Measurements from ENCODE around the gene PCBP1. TPM values are rescaled to one million over a fixed set of nuclear protein-coding genes. Genes with fewer than 3 reads are reported as not detected.
"Not testable (repeated sequence)": the region's sequence is repeated elsewhere in the genome, so short reads cannot be mapped to it uniquely, and the experiment has no call there.

PCBP1 gene
- total and polyA plus RNA-seq, 4 donors, result 134 to 453 (median 297) TPM

DNA sequence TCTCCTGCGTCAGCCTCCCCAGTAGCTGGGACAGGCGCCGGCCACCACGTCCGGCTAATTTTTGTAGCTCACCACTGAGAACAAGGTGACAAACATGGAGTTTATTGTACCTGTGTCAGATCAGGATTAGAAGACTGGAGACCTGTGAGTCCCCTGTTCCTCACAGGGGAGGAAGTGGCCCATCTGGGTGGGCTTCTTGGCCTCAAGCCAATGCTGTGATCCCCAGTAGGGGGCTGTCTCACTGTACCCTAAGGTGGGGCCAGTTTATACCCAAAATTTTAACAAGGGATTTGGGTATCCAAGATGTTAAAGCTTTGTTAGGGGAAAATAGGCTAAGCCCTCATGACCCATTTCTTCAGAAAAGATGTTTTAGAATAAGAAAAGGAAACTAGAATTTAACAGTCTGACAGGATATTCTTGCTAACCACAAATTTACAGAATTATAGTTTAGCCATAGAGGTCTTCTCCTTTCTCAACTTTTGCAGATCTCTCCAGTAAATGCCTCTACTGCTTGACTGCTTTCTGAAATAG lies 16.3 kb downstream of the PCBP1 start:
- H3K4me1 ChIP-seq (ENCODE audit: control insufficient read depth in 5 of 5, insufficient read depth in 5 of 5, low read length in 5 of 5), result peaks cover 0 to 16% (median 2%) of the 10 kb centered on the region in 5 donors
- H3K9ac ChIP-seq (ENCODE audit: insufficient read depth in 1 of 2, low read length in 2 of 2), result no peak overlapping the region
- ATAC-seq (ENCODE audit: insufficient read depth, low FRiP score) (no peak), DNase-seq (no peak)
- no peak overlapping the region for H3K4me3 ChIP-seq
- TF ChIP-seq, protein P1, sequence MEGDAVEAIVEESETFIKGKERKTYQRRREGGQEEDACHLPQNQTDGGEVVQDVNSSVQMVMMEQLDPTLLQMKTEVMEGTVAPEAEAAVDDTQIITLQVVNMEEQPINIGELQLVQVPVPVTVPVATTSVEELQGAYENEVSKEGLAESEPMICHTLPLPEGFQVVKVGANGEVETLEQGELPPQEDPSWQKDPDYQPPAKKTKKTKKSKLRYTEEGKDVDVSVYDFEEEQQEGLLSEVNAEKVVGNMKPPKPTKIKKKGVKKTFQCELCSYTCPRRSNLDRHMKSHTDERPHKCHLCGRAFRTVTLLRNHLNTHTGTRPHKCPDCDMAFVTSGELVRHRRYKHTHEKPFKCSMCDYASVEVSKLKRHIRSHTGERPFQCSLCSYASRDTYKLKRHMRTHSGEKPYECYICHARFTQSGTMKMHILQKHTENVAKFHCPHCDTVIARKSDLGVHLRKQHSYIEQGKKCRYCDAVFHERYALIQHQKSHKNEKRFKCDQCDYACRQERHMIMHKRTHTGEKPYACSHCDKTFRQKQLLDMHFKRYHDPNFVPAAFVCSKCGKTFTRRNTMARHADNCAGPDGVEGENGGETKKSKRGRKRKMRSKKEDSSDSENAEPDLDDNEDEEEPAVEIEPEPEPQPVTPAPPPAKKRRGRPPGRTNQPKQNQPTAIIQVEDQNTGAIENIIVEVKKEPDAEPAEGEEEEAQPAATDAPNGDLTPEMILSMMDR (IDR thresholded peaks at IDR 0.05; ENCODE audit: control extremely low read depth, extremely low read depth), result no peak
- H3K27me3 ChIP-seq (ENCODE audit: control insufficient read depth in 3 of 3, insufficient read depth in 3 of 3, low read length in 2 of 3), result no peaks in the 10 kb centered on the region
- no peaks in the 10 kb centered on the region for H3K9me3 ChIP-seq (ENCODE audit: control insufficient read depth in 4 of 4, insufficient read depth in 3 of 4, low read length in 3 of 4)
- no peak overlapping the region for H3K27ac ChIP-seq (ENCODE audit: low read depth in 1 of 2, low read length in 1 of 2)
- WGBS, 2 donors, result 74 to 85% methylated on average over 5 of the region's 5 CpGs
- H3K36me3 ChIP-seq (ENCODE audit: control insufficient read depth in 4 of 4, insufficient read depth in 4 of 4, low read length in 4 of 4), result no peaks in the 10 kb centered on the region

DNA sequence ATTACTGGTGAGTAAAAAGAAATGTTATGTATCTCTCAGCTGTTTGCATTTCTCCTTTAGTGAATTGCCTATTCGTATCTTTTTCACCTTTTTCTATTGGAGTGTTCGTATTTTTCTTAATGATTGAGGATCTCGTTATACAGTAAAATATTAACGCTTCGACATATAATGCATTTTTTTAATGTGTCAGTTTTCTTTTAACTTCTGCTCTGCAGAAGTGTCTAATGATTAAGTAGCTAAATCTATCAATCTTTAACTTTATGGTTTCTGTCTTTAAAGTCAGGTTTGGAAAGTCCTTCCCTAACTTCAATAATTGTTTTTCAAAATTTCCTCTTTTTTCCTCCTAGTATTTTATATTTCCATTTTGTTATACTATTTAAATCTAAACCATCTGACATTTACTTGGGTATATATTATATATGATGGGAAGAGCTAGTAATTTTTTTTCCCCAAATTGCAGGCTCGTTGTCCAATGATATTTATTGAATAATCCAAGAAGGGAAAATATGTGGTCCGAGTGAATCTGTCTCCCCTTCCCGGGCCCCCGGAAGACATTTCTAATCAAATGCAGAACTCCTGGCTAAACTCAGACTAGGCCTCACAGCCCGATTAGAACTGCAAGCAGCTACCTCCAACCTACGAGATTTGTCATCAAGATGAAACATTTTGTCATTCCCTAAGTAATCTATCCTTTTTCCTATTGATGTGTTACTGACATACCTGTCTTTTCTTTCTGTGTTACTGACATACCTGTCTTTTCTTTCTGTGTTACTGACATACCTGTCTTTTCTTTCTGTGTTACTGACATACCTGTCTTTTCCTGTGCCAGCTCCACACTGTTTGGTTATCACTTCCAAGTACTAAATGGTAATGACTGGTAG lies 17.2 kb downstream of the PCBP1 start:
- H3K9ac ChIP-seq (ENCODE audit: insufficient read depth in 1 of 2, low read length in 2 of 2), result peak overlapping the region in 1 of 2 donors; percentile 54
- H3K4me3 ChIP-seq, result no peak overlapping the region
- no peaks in the 10 kb centered on the region for H3K27me3 ChIP-seq (ENCODE audit: control insufficient read depth in 3 of 3, insufficient read depth in 3 of 3, low read length in 2 of 3)
- no peaks in the 10 kb centered on the region for H3K9me3 ChIP-seq (ENCODE audit: control insufficient read depth in 4 of 4, insufficient read depth in 3 of 4, low read length in 3 of 4)
- ATAC-seq (ENCODE audit: insufficient read depth, low FRiP score) (no peak), DNase-seq (peak; percentile 86 to 91 (median 89))
- no peak overlapping the region for H3K27ac ChIP-seq (ENCODE audit: low read depth in 1 of 2, low read length in 1 of 2)
- TF ChIP-seq, protein P1 (IDR thresholded peaks at IDR 0.05; ENCODE audit: control extremely low read depth, extremely low read depth), result no peak
- peaks cover 0 to 18% (median 2%) of the 10 kb centered on the region in 5 donors for H3K4me1 ChIP-seq (ENCODE audit: control insufficient read depth in 5 of 5, insufficient read depth in 5 of 5, low read length in 5 of 5)
- no peaks in the 10 kb centered on the region for H3K36me3 ChIP-seq (ENCODE audit: control insufficient read depth in 4 of 4, insufficient read depth in 4 of 4, low read length in 4 of 4)
- 44 to 47% methylated on average over 11 of the region's 11 CpGs for WGBS, 2 donors

DNA sequence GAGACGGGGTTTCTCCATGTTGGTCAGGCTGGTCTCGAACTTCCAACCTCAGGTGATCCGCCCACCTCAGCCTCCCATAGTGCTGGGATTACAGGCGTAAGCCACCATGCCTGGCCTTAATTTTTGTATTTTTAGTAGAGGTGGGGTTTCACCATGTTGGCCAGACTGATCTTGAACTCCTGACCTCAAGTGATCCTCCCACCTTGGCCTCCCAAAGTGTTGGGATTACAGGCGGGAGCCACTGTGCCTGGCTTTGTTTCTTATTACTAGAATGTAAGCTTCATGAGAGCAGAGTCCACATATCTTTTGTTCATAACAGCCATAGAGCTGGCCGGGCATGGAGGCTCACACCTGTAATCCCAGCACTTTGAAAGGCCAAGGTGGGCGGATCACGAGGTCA lies 18.9 kb downstream of the PCBP1 start:
- peaks cover 0 to 18% (median 0%) of the 10 kb centered on the region in 5 donors for H3K4me1 ChIP-seq (ENCODE audit: control insufficient read depth in 5 of 5, insufficient read depth in 5 of 5, low read length in 5 of 5)
- H3K27ac ChIP-seq (ENCODE audit: low read depth in 1 of 2, low read length in 1 of 2); H3K27me3 ChIP-seq (ENCODE audit: control insufficient read depth in 3 of 3, insufficient read depth in 3 of 3, low read length in 2 of 3); ATAC-seq (ENCODE audit: insufficient read depth, low FRiP score); H3K9me3 ChIP-seq (ENCODE audit: control insufficient read depth in 4 of 4, insufficient read depth in 3 of 4, low read length in 3 of 4); H3K9ac ChIP-seq (ENCODE audit: insufficient read depth in 1 of 2, low read length in 2 of 2); H3K4me3 ChIP-seq; H3K36me3 ChIP-seq (ENCODE audit: control insufficient read depth in 4 of 4, insufficient read depth in 4 of 4, low read length in 4 of 4); DNase-seq: not testable (repeated sequence)
- 96 to 98% methylated on average over 8 of the region's 8 CpGs for WGBS, 2 donors

DNA sequence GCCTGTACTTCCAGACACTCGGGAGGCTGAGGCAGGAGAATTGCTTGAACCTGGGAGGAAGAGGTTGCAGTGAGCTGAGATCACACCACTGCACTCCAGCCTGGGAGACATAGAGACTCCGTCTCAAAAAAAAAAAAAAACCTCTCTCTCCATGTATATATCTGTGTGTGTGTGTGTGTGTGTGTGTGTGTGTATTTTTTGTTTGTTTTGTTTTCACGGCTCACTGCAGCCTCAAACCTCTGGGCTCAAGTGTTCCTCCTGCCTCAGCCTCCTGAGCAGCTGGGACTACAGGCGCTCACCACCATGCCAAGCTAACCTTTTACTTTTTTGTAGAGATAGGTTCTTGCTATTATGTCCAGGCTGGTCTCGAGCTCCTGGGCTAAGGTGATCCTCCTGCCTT lies 23.1 kb downstream of the PCBP1 start:
- not testable (repeated sequence) for H3K27me3 ChIP-seq (ENCODE audit: control insufficient read depth in 3 of 3, insufficient read depth in 3 of 3, low read length in 2 of 3); H3K9ac ChIP-seq (ENCODE audit: insufficient read depth in 1 of 2, low read length in 2 of 2); H3K9me3 ChIP-seq (ENCODE audit: control insufficient read depth in 4 of 4, insufficient read depth in 3 of 4, low read length in 3 of 4); H3K27ac ChIP-seq (ENCODE audit: low read depth in 1 of 2, low read length in 1 of 2); H3K4me3 ChIP-seq; DNase-seq; H3K36me3 ChIP-seq (ENCODE audit: control insufficient read depth in 4 of 4, insufficient read depth in 4 of 4, low read length in 4 of 4); ATAC-seq (ENCODE audit: insufficient read depth, low FRiP score)
- WGBS, 2 donors, result 89 to 93% methylated on average over 4 to 5 of the region's 5 CpGs
- peaks cover 0 to 12% (median 2%) of the 10 kb centered on the region in 5 donors for H3K4me1 ChIP-seq (ENCODE audit: control insufficient read depth in 5 of 5, insufficient read depth in 5 of 5, low read length in 5 of 5)
